IMR-90 (cell line): ENCODE results near the gene PMPCB. TPM values are rescaled to one million over a fixed set of nuclear protein-coding genes. Genes with fewer than 3 reads are reported as not detected.

Experiments
- ATAC-seq: fragments of 200-7000 bp; cut with Tn5 transposase; 2 replicates; pipeline ENCODE4 v1.9.1; 2020; ENCODE audit warnings: low read depth, mild to moderate bottlenecking, moderate library complexity
- BruUV-seq: library from RNA; stranded (reverse); fragments of 400-500 nt; replicated peaks from 2 replicates; lab custom pipeline; 2021; lab: Mats Ljungman, UMichigan
- CTCF ChIA-PET: fragments of 300-600 bp; formaldehyde crosslinking; extraction: SDS; loops from one replicate; lab custom pipeline; 2021; ENCODE audit warnings: antibody characterized with exemption; lab: Yijun Ruan, JAX
- POLR2A ChIA-PET: fragments of 300-600 bp; sonication (Branson Sonifier 250); formaldehyde crosslinking; loops from one replicate; lab custom pipeline; 2022; ENCODE audit warnings: antibody characterized with exemption; ENCODE audit not compliant: unreplicated experiment; lab: Charles Lee
- DNase-seq: peaks from one replicate; pipeline ENCODE4 v3.0.0; 2013
- H2AFZ ChIP-seq: replicated peaks from 2 replicates; pipeline ENCODE3; 2013; ENCODE audit warnings: low read length, mild to moderate bottlenecking; ENCODE audit not compliant: poor library complexity
- H2AK5ac ChIP-seq: 2 replicates; pipeline ENCODE4 v1.6.1; 2013; ENCODE audit warnings: low read depth, low read length, inconsistent platforms
- H2AK9ac ChIP-seq: replicated peaks from 2 replicates; pipeline ENCODE3; 2013; ENCODE audit warnings: mild to moderate bottlenecking, low read depth, low read length, moderate library complexity; ENCODE audit not compliant: poor library complexity
- H2BK120ac ChIP-seq: 2 replicates; pipeline ENCODE4 v1.6.1; 2013; ENCODE audit warnings: low read depth, low read length, inconsistent platforms
- H2BK15ac ChIP-seq: 3 replicates; pipeline ENCODE4 v1.6.1; 2013; ENCODE audit warnings: low read depth, low read length, inconsistent platforms
- H2BK20ac ChIP-seq: 2 replicates; pipeline ENCODE4 v1.6.1; 2013; ENCODE audit warnings: low read depth, mild to moderate bottlenecking, inconsistent platforms, low read length, moderate library complexity
- H2BK5ac ChIP-seq: 2 replicates; pipeline ENCODE4 v1.6.1; 2013; ENCODE audit warnings: mild to moderate bottlenecking, low read depth, low read length, inconsistent platforms; ENCODE audit not compliant: poor library complexity, severe bottlenecking
- H3K14ac ChIP-seq: replicated peaks from 2 replicates; pipeline ENCODE4 v1.6.1; 2013; ENCODE audit warnings: low read depth, low read length, inconsistent platforms
- H3K18ac ChIP-seq: 2 replicates; pipeline ENCODE4 v1.6.1; 2013; ENCODE audit warnings: low read depth, low read length, control low read depth
- H3K23ac ChIP-seq: 2 replicates; pipeline ENCODE4 v1.6.1; 2013; ENCODE audit warnings: low read depth, low read length, inconsistent platforms
- H3K27ac ChIP-seq: 2 replicates; pipeline ENCODE4 v1.5.1; 2013; ENCODE audit warnings: mild to moderate bottlenecking, control low read depth, low read length; ENCODE audit not compliant: insufficient read depth
- H3K27me3 ChIP-seq: 2 replicates; pipeline ENCODE4 v1.6.1; 2013; ENCODE audit warnings: low read length; ENCODE audit not compliant: control insufficient read depth, insufficient read depth
- H3K36me3 ChIP-seq: 2 replicates; pipeline ENCODE4 v1.6.1; 2013; ENCODE audit warnings: low read length, mixed read lengths; ENCODE audit not compliant: control insufficient read depth, insufficient read depth
- H3K4ac ChIP-seq: 2 replicates; pipeline ENCODE4 v1.6.1; 2013; ENCODE audit warnings: low read depth, low read length, inconsistent platforms
- H3K4me1 ChIP-seq: 2 replicates; pipeline ENCODE4 v1.6.1; 2013; ENCODE audit warnings: low read length, mixed read lengths; ENCODE audit not compliant: control insufficient read depth, insufficient read depth
- H3K4me2 ChIP-seq: 2 replicates; pipeline ENCODE4 v1.6.1; 2013; ENCODE audit warnings: low read depth, mild to moderate bottlenecking, control low read depth, low read length, moderate library complexity
- H3K4me3 ChIP-seq: 2 replicates; pipeline ENCODE4 v1.5.1; 2013; ENCODE audit warnings: low read depth, mild to moderate bottlenecking, control low read depth, low read length, moderate library complexity; ENCODE audit not compliant: insufficient read depth
- H3K56ac ChIP-seq: 2 replicates; pipeline ENCODE4 v1.6.1; 2013; ENCODE audit warnings: low read length, inconsistent platforms; ENCODE audit not compliant: insufficient read depth; ENCODE audit errors: extremely low read depth
- H3K79me1 ChIP-seq, 2 experiments: 2 replicates each; pipeline ENCODE4 v1.6.1; 2013; ENCODE audit warnings: low read length in 2 of 2, inconsistent platforms in 1 of 2, low read depth in 1 of 2
- H3K9ac ChIP-seq: 2 replicates; pipeline ENCODE4 v1.6.1; 2013; ENCODE audit warnings: low read depth, low read length, control low read depth
- H3K9me1 ChIP-seq: 2 replicates; pipeline ENCODE4 v1.6.1; 2013; ENCODE audit warnings: low read length, inconsistent platforms; ENCODE audit not compliant: insufficient read depth
- H3K9me3 ChIP-seq: 2 replicates; pipeline ENCODE4 v1.6.1; 2013; ENCODE audit warnings: low read length; ENCODE audit not compliant: control insufficient read depth, insufficient read depth
- H4K20me1 ChIP-seq: 2 replicates; pipeline ENCODE4 v1.6.1; 2013; ENCODE audit warnings: low read length, inconsistent platforms; ENCODE audit not compliant: insufficient read depth
- H4K5ac ChIP-seq: 2 replicates; pipeline ENCODE4 v1.6.1; 2013; ENCODE audit warnings: mild to moderate bottlenecking, low read depth, low read length, control low read depth
- H4K8ac ChIP-seq, 2 experiments: 2 replicates each; pipeline ENCODE4 v1.6.1; 2013; ENCODE audit warnings: low read depth in 2 of 2, low read length in 2 of 2, control low read depth in 1 of 2, inconsistent platforms in 1 of 2
- H4K91ac ChIP-seq: 2 replicates; pipeline ENCODE4 v1.6.1; 2013; ENCODE audit warnings: low read depth, low read length, inconsistent platforms; ENCODE audit not compliant: insufficient read depth
- CHD1 ChIP-seq: IDR thresholded peaks from 2 replicates; pipeline ENCODE4 v1.6.1; 2012; ENCODE audit warnings: low read depth, low read length, improper control_type of control experiment
- RFX5 ChIP-seq: IDR thresholded peaks from 2 replicates; pipeline ENCODE4 v1.8.0; 2012; ENCODE audit warnings: low read depth, mild to moderate bottlenecking, low read length, moderate library complexity
- WGBS, 2 experiments: methylation state at CpG; one replicate each; pipeline versions ENCODE4 v1.1.5 to v1.1.7; 2013; ENCODE audit warnings: missing lambda C conversion rate in 2 of 2; ENCODE audit not compliant: insufficient read length in 1 of 2; ENCODE audit errors: extremely low coverage in 2 of 2; 5-methylcytosine and 5-hydroxymethylcytosine counted together
- dilution Hi-C: fragments of 300-500 bp; cut with HindIII; formaldehyde crosslinking; loops from one replicate; pipeline ENCODE4 v1.14.3; 2018; ENCODE audit warnings: low sequenced_read_pairs; ENCODE audit not compliant: unreplicated experiment
- in situ Hi-C: fragments of 300-500 bp; cut with MboI; formaldehyde crosslinking; loops from 3 replicates; pipeline ENCODE4 v1.14.3; 2019; ENCODE audit warnings: low sequenced_read_pairs, inconsistent platforms, mixed read lengths
- intact Hi-C: fragments of 100-400 bp; cut with micrococcal nuclease; formaldehyde crosslinking; loops from 2 replicates; pipeline ENCODE4 v1.10.0; 2022
- polyA plus RNA-seq, 3 experiments: library from polyadenylated mRNA; depleted of rRNA; stranded (reverse); fragments of >200 nt; gene quantifications; 2 replicates each; pipeline ENCODE4 v1.2.3, GENCODE V29; 2012; ENCODE audit warnings: low replicate concordance in 1 of 3
- total RNA-seq: library from RNA; depleted of rRNA; stranded (reverse); fragments of >200 nt; gene quantifications from 2 replicates; pipeline ENCODE4 v1.2.3, GENCODE V29; 2012

The PMPCB gene
- total and polyA plus RNA-seq, 2 of the 4 experiments (the other 2 are of a cell fraction) = 50.4 to 72.8 TPM

GRCh38 chr7:103348959-103349358, 51.7 kb downstream of the PMPCB start:
- Histone ChIP-seq H4K8ac (no peak overlapping the region), H2BK5ac (no peak overlapping the region), H3K9me3 (no peaks in the 10 kb centered on the region), H3K27ac (no peak overlapping the region), H2BK120ac (no peak overlapping the region), H3K56ac (no peak overlapping the region), H3K79me1 (peaks cover 16 to 21% of the 10 kb centered on the region in 2 experiments; a peak in 3 of 4 replicates), H3K9me1 (no peaks in the 10 kb centered on the region; the same call in none of the 2 replicates), H3K4ac (no peak overlapping the region), H2AFZ (no peak overlapping the region), H3K27me3 (no peaks in the 10 kb centered on the region), H2BK20ac (no peak overlapping the region), H4K20me1 (peaks cover 23% of the 10 kb centered on the region; the same call in 1 of the 2 replicates), H2BK15ac (no peak overlapping the region), H3K4me2 (peak overlapping the region; percentile 5), H3K4me1 (no peaks in the 10 kb centered on the region), H3K36me3 (peaks cover 10% of the 10 kb centered on the region), H3K9ac (no peak overlapping the region), H4K5ac (no peak overlapping the region), H3K18ac (no peak overlapping the region), H2AK5ac (no peak overlapping the region), H4K91ac (no peak overlapping the region), H3K14ac (no peak overlapping the region), H2AK9ac (no peak overlapping the region), H3K23ac (no peak overlapping the region; the same call in 1 of the 2 replicates), H3K4me3 (0 out of 2 replicates have a peak overlapping the region, but pooled peaks have one; percentile 61)
- in situ Hi-C loops (no loop called here), intact Hi-C loops (no loop called here), dilution Hi-C loops (no loop called here)
- no CpG with 5 or more reads among the region's 2 CpGs for WGBS, 2 experiments
- ChIA-PET POLR2A (no interaction called here), CTCF (no interaction called here)
- TF ChIP-seq RFX5 (no peak), CHD1 (no peak)
- no TSS peak for BruUV-seq
- ATAC-seq (no peak), DNase-seq (no peak)
